Ovary (tissue), 9 donors: Measurements from ENCODE around the gene LDLRAD4. TPM values are rescaled to one million over a fixed set of nuclear protein-coding genes. Genes with fewer than 3 reads are reported as not detected.

Experiments
- DNase-seq, 5 donors: peaks; one replicate each; pipeline ENCODE4 v3.0.0-alpha.2; 2019 to 2020
- H3K27ac ChIP-seq, 2 donors: fragments of 200-600 bp; one replicate each; pipeline versions ENCODE4 v1.5.1 to v1.8.0; 2019 to 2022
- H3K27me3 ChIP-seq: fragments of 200-600 bp; one replicate; pipeline ENCODE4 v1.8.0; 2022
- H3K36me3 ChIP-seq: fragments of 200-600 bp; sonication (generic); one replicate; pipeline ENCODE4 v1.5.1; 2019
- H3K4me1 ChIP-seq: one replicate; pipeline ENCODE4 v1.8.1; 2013; ENCODE audit warnings: mild to moderate bottlenecking, moderate library complexity; ENCODE audit not compliant: insufficient read depth
- H3K4me3 ChIP-seq: fragments of 200-600 bp; sonication (generic); one replicate; pipeline ENCODE4 v1.5.1; 2017
- H3K9me3 ChIP-seq, 2 donors: fragments of 200-600 bp in 1 of 2; sonication (generic) in 1 of 2; one replicate each; pipeline versions ENCODE4 v1.5.1 to v1.8.1; 2013 to 2019; ENCODE audit warnings: mild to moderate bottlenecking in 1 of 2, moderate library complexity in 1 of 2
- CTCF ChIP-seq, 3 donors: fragments of 450-650 bp in 2 of 3; fragments of 200-600 bp in 1 of 3; IDR thresholded peaks; one replicate each; pipeline versions ENCODE4 v1.5.1 to v1.8.0; 2016 to 2022; ENCODE audit warnings: antibody characterized with exemption in 3 of 3, mild to moderate bottlenecking in 1 of 3
- EP300 ChIP-seq: sonication (generic); formaldehyde crosslinking; IDR thresholded peaks from one replicate; pipeline ENCODE4 v1.6.1; 2017; ENCODE audit warnings: antibody characterized with exemption
- POLR2A ChIP-seq: fragments of 450-650 bp; IDR thresholded peaks from one replicate; pipeline ENCODE4 v1.6.1; 2017; ENCODE audit warnings: antibody characterized with exemption, mild to moderate bottlenecking, moderate library complexity
- WGBS, 3 donors: extraction: QIAGEN DNeasy Blood & Tissue Kit in 1 of 3; methylation state at CpG; one replicate each; pipeline versions ENCODE4 v1.1.5 to v1.1.7; 2013 to 2017; 5-methylcytosine and 5-hydroxymethylcytosine counted together
- intact Hi-C, 4 donors: fragments of 100-400 bp; cut with DNase I; formaldehyde crosslinking; loops; one replicate each; pipeline versions ENCODE4 v1.11.0 to v1.15.1; 2022 to 2023
- polyA plus RNA-seq, 2 donors: library from polyadenylated mRNA; stranded (reverse); fragments of 200-250 nt in 1 of 2; fragments of 350-450 nt in 1 of 2; fragmentation: Illumina TruSeq in 1 of 2; extraction: RNeasy Lipid Tissue Mini Kit (QIAGEN cat#74804) in 1 of 2; gene quantifications; one replicate each; pipeline ENCODE4 v1.2.3, GENCODE V29; 2013 to 2014
- total RNA-seq, 7 donors: library from RNA; depleted of rRNA in 2 of 7; stranded (reverse); fragments of >200 nt in 2 of 7; fragmentation: NEBNext Ultra II Directional in 3 of 7; extraction: Animal tissue kit (Norgen Biotek cat#: 25700) in 3 of 7; gene quantifications; one replicate each; pipeline versions ENCODE4 v1.1.0 to v1.2.4, GENCODE V29; 2016 to 2023
- donor health status: DM: no; HTN: no; CAD: no; lungs with moderate emphysema.
- donor health status: DM: no; HTN: no; CAD: no.
- donor health status: Bipolar disorder and iron deficiency.
- donor health status: DM: yes; HTN: yes; CAD: no.
- donor health status: DM: no; HTN: no; CAD: no.
- donor health status: DM: yes; HTN: yes; CAD: no.

Gene LDLRAD4
- total and polyA plus RNA-seq, 9 donors, result 2.3 to 31.6 (median 8.3) TPM

GRCh38 chr18:13216711-13217465 lies 1.7 kb upstream of the LDLRAD4 start:
- H3K27ac ChIP-seq, result peak overlapping the region in 1 of 2 donors; percentile 44
- H3K4me1 ChIP-seq, result peaks cover 5% of the 10 kb centered on the region
- no peaks in the 10 kb centered on the region for H3K9me3 ChIP-seq
- no peaks in the 10 kb centered on the region for H3K27me3 ChIP-seq
- TF ChIP-seq EP300 (no peak), POLR2A (no peak), CTCF (IDR thresholded peaks at IDR 0.05) (peak in 1 of 3 donors; percentile 16)
- WGBS, 3 donors, result 2 to 3% (median 2%) methylated on average over 39 to 59 of the region's 59 CpGs
- intact Hi-C loops, result loop anchor here in 2 of 4 donors (5.0 to 10.0 kb wide), 4 partner anchors 168 to 418 kb away; no protein-coding TSS in a partner anchor
- no peaks in the 10 kb centered on the region for H3K36me3 ChIP-seq
- peak overlapping the region; percentile 66 for H3K4me3 ChIP-seq
- peak in 3 of 5 donors; percentile 42 to 64 (median 50) for DNase-seq

GRCh38 chr18:13217466-13217961 lies 1.0 kb upstream of the LDLRAD4 start:
- intact Hi-C loops, result loop anchor here in 2 of 4 donors (5.0 to 10.0 kb wide), 4 partner anchors 167 to 417 kb away; no protein-coding TSS in a partner anchor
- H3K9me3 ChIP-seq, result no peaks in the 10 kb centered on the region
- peak in 4 of 5 donors; percentile 43 to 59 (median 50) for DNase-seq
- 0 to 2% (median 0%) methylated on average over 11 to 64 of the region's 64 CpGs for WGBS, 3 donors
- no peaks in the 10 kb centered on the region for H3K27me3 ChIP-seq
- peak overlapping the region; percentile 66 for H3K4me3 ChIP-seq
- no peaks in the 10 kb centered on the region for H3K36me3 ChIP-seq
- H3K4me1 ChIP-seq, result peaks cover 6% of the 10 kb centered on the region
- no peak for TF ChIP-seq POLR2A
- no peak for TF ChIP-seq EP300
- no peak for TF ChIP-seq CTCF (IDR thresholded peaks at IDR 0.05)
- H3K27ac ChIP-seq, result peak overlapping the region in 1 of 2 donors; percentile 44

- peak overlapping the region; percentile 16 to 44 for H3K27ac ChIP-seq
- WGBS, 3 donors, result 0 to 1% (median 1%) methylated on average over 35 to 53 of the region's 53 CpGs
Measured at GRCh38 chr18:13217971-13218367, 591 bp upstream of the LDLRAD4 start.

More at GRCh38 chr18:13217971-13218367, 591 bp upstream of the LDLRAD4 start:
- intact Hi-C loops, result loop anchor here in 2 of 4 donors (5.0 to 10.0 kb wide), 4 partner anchors 167 to 417 kb away; no protein-coding TSS in a partner anchor
- H3K9me3 ChIP-seq, result no peaks in the 10 kb centered on the region
- DNase-seq, result peak in 2 of 5 donors; percentile 53 to 54
- peaks cover 6% of the 10 kb centered on the region for H3K4me1 ChIP-seq
- peak overlapping the region; percentile 66 for H3K4me3 ChIP-seq
- no peaks in the 10 kb centered on the region for H3K36me3 ChIP-seq
- H3K27me3 ChIP-seq, result no peaks in the 10 kb centered on the region
- TF ChIP-seq CTCF (IDR thresholded peaks at IDR 0.05) (no peak), EP300 (no peak), POLR2A (no peak)
